Transverse colon (tissue), 4 donors: Measurements from ENCODE around the gene APBA3. TPM values are rescaled to one million over a fixed set of nuclear protein-coding genes. Genes with fewer than 3 reads are reported as not detected.

ENCODE experiments used
- DNase-seq: peaks from one replicate; pipeline ENCODE4 v3.0.0-alpha.2; 2019
- H3K27ac ChIP-seq, 4 donors: fragments of 200-600 bp; sonication (generic); 2 replicates each; pipeline ENCODE4 v1.5.1; 2016 to 2018; ENCODE audit warnings: inconsistent platforms in 4 of 4
- H3K27me3 ChIP-seq: fragments of 200-600 bp; sonication (generic); 2 replicates; pipeline ENCODE4 v1.5.1; 2017; ENCODE audit warnings: inconsistent platforms
- H3K36me3 ChIP-seq, 4 donors: fragments of 200-600 bp; sonication (generic); 2 replicates each; pipeline ENCODE4 v1.5.1; 2017 to 2019; ENCODE audit warnings: inconsistent platforms in 4 of 4
- H3K4me1 ChIP-seq, 4 donors: fragments of 200-600 bp; sonication (generic); 2 replicates each; pipeline ENCODE4 v1.5.1; 2017 to 2020; ENCODE audit warnings: inconsistent platforms in 4 of 4
- H3K4me3 ChIP-seq, 4 donors: fragments of 200-600 bp; sonication (generic); 1 replicate in 1 of 4; 2 replicates in 3 of 4; pipeline versions ENCODE4 v1.5.1 to v1.6.1; 2017 to 2019; ENCODE audit warnings: inconsistent platforms in 4 of 4
- H3K9me3 ChIP-seq, 2 donors: fragments of 200-600 bp; sonication (generic); 2 replicates each; pipeline ENCODE4 v1.5.1; 2017 to 2019; ENCODE audit warnings: inconsistent platforms in 2 of 2
- CTCF ChIP-seq, 5 experiments: fragments of 200-600 bp in 3 of 5; fragments of 450-650 bp in 2 of 5; sonication (generic) in 3 of 5; IDR thresholded peaks; 1 replicate in 2 of 5; 2 replicates in 3 of 5; pipeline ENCODE4 v1.5.1; 2016 to 2017; ENCODE audit warnings: antibody characterized with exemption in 5 of 5, inconsistent platforms in 3 of 5, mild to moderate bottlenecking in 2 of 5, moderate library complexity in 1 of 5
- EP300 ChIP-seq: sonication (generic); formaldehyde crosslinking; IDR thresholded peaks from one replicate; pipeline ENCODE4 v1.6.1; 2017; ENCODE audit warnings: antibody characterized with exemption, low read depth
- POLR2A ChIP-seq: fragments of 450-650 bp; IDR thresholded peaks from one replicate; pipeline ENCODE4 v1.6.1; 2016; ENCODE audit warnings: antibody characterized with exemption, mild to moderate bottlenecking, moderate library complexity
- POLR2AphosphoS5 ChIP-seq, 3 donors: sonication (generic); formaldehyde crosslinking; IDR thresholded peaks; one replicate each; pipeline ENCODE4 v1.6.1; 2016; ENCODE audit warnings: antibody characterized with exemption in 3 of 3
- WGBS, 2 donors: methylation state at CpG; one replicate each; pipeline ENCODE4 v1.1.5; 2018; ENCODE audit warnings: low coverage in 1 of 2; 5-methylcytosine and 5-hydroxymethylcytosine counted together
- in situ Hi-C, 4 donors: fragments of 200-750 bp; cut with MboI; loops; one replicate each; pipeline versions ENCODE4 v1.15.0 to v1.15.1; 2017; ENCODE audit warnings: low sequenced_read_pairs in 3 of 4, low pct_ligation_motif_present in 1 of 4, low pct_unique_long_range_greater_than_20kb in 1 of 4
- intact Hi-C: fragments of 100-400 bp; cut with DNase I; formaldehyde crosslinking; loops from one replicate; pipeline ENCODE4 v1.15.1; 2023; ENCODE audit warnings: low total_unique reads
- total RNA-seq, 4 donors: library from RNA; depleted of rRNA; stranded (reverse); fragments of >200 nt; gene quantifications; one replicate each; pipeline ENCODE4 v1.1.0, GENCODE V29; 2016

Gene APBA3
- total RNA-seq, 4 donors from 2014 or later: 24.0 to 284 (median 95.7) TPM

DNA sequence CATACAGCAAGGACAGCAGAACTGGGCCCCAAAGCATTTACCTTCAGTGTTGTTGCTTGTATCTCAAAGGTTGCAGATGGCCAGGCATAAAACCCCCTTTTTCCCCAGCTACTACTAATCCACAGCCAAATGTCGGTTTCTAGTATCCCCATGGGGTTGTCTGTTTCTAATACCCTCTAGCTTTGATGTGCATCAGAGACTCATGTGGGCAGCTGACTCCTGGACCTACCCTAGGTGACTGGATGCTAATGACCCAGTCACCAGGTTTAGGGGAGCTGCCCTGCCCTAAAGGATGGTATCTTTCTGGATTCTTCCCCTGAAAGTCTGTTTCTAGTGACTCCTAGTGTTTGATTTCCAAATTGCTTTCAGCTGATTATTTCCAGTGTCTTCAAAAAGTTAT lies 29.4 kb downstream of the APBA3 start:
- Histone ChIP-seq H3K36me3 (peaks cover 0 to 6% (median 0%) of the 10 kb centered on the region in 4 donors), H3K4me1 (peaks cover 0 to 7% (median 3%) of the 10 kb centered on the region in 4 donors), H3K4me3 (no peak overlapping the region), H3K27me3 (no peaks in the 10 kb centered on the region), H3K27ac (no peak overlapping the region), H3K9me3 (no peaks in the 10 kb centered on the region)
- 94% methylated on average over 1 of the region's 1 CpG; no CpG with 5 or more reads in 1 of the 2 donors for WGBS, 2 donors
- intact Hi-C loops (no loop called here), in situ Hi-C loops (no loop called here)
- DNase-seq: no peak
- TF ChIP-seq EP300: no peak
- TF ChIP-seq POLR2A: no peak
- no peak for TF ChIP-seq POLR2AphosphoS5 (IDR thresholded peaks at IDR 0.05)
- no peak for TF ChIP-seq CTCF (IDR thresholded peaks at IDR 0.05)

DNA sequence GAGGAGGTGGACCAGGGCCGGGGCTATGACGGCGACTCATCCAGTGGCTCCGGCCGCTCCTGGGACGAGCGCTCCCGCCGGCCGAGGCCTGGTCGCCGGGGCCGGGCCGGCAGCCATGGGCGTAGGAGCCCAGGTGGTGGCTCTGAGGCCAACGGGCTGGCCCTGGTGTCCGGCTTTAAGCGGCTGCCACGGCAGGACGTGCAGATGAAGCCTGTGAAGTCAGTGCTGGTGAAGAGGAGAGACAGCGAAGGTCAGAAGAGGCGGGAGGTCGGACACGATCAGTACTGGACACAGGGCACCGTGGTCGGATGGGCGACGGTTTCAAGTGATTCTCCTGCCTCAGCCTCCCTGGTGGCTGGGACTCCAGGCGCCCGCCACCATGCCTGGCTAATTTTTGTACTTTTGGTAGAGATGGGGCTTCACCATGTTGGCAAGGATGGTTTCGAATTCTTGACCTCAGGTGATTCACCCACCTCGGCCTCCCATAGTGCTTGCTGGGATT lies 31.0 kb downstream of the APBA3 start:
- Histone ChIP-seq H3K27me3 (no peaks in the 10 kb centered on the region), H3K9me3 (no peaks in the 10 kb centered on the region), H3K4me3 (no peak overlapping the region), H3K36me3 (peaks cover 0 to 6% (median 0%) of the 10 kb centered on the region in 4 donors), H3K4me1 (peaks cover 0 to 21% (median 9%) of the 10 kb centered on the region in 4 donors), H3K27ac (no peak overlapping the region)
- WGBS, 2 donors: 83 to 95% methylated on average over 1 to 18 of the region's 32 CpGs
- intact Hi-C loops (no loop called here), in situ Hi-C loops (no loop called here)
- DNase-seq: no peak
- no peak for TF ChIP-seq EP300

DNA sequence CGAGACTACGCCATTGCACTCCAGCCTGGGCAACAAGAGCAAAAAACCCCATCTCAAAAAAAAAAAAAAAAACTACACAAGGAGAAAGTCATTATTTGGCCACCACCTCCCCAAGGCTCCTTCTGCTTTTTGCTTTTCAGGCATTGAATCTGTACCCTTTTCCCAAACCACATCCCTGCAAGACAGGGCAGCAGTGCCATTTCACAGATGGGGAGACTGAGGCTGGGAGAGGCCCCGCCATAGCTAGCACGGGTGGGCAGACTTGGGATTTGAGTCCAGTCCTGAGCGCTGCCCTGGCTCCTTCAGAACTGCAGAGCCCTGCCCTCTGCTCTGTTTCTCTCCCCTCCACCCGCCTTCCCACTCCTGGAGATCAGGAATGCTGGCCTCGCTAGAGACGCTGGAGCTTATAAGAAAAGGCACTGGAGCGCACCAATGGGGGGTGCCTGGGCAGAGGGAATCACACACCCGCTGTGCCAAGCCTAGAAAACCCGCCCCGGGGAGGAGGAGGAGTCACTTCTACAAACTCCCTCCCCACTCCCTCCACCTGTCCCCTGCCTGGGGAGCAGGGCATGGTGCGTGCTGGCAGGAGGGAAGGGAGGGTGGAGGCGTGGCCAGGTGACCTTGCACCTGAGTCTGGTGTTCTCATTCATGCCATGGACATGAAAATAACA lies 35.7 kb downstream of the APBA3 start:
- peaks cover 0 to 6% (median 0%) of the 10 kb centered on the region in 4 donors for H3K36me3 ChIP-seq
- H3K27ac ChIP-seq: peak overlapping the region; percentile 67 to 86 (median 78)
- no peak overlapping the region for H3K4me3 ChIP-seq
- peaks cover 3 to 60% (median 31%) of the 10 kb centered on the region in 4 donors for H3K4me1 ChIP-seq
- TF ChIP-seq POLR2A (peak; percentile 72), POLR2AphosphoS5 (IDR thresholded peaks at IDR 0.05) (peak; percentile 52 to 86 (median 82)), CTCF (IDR thresholded peaks at IDR 0.05) (no peak)
- in situ Hi-C loops (no loop called here), intact Hi-C loops (no loop called here)
- H3K9me3 ChIP-seq: no peaks in the 10 kb centered on the region
- 34 to 51% methylated on average over 4 to 14 of the region's 14 CpGs for WGBS, 2 donors
- peak; percentile 93 for DNase-seq
- peaks cover 27% of the 10 kb centered on the region for H3K27me3 ChIP-seq

GRCh38 chr19:3725121-3725520 lies 36.4 kb downstream of the APBA3 start:
- Histone ChIP-seq H3K27me3 (peaks cover 33% of the 10 kb centered on the region), H3K9me3 (no peaks in the 10 kb centered on the region), H3K27ac (peak overlapping the region; percentile 67 to 86 (median 78)), H3K4me1 (peaks cover 3 to 63% (median 37%) of the 10 kb centered on the region in 4 donors), H3K4me3 (no peak overlapping the region), H3K36me3 (peaks cover 0 to 3% (median 0%) of the 10 kb centered on the region in 4 donors)
- DNase-seq: no peak
- intact Hi-C loops (no loop called here), in situ Hi-C loops (no loop called here)
- 61% methylated on average over 3 of the region's 3 CpGs; no CpG with 5 or more reads in 1 of the 2 donors for WGBS, 2 donors
- TF ChIP-seq EP300: no peak
- no peak for TF ChIP-seq CTCF (IDR thresholded peaks at IDR 0.05)
- TF ChIP-seq POLR2A: no peak
- no peak for TF ChIP-seq POLR2AphosphoS5 (IDR thresholded peaks at IDR 0.05)
